H1 (cell line): ENCODE results near the gene PERCC1. TPM values are rescaled to one million over a fixed set of nuclear protein-coding genes. Genes with fewer than 3 reads are reported as not detected.

Source experiments
- BACH1 ChIP-seq: IDR thresholded peaks from 2 replicates; pipeline ENCODE4 v1.6.1; 2012; ENCODE audit warnings: low read length, improper control_type of control experiment
- BRCA1 ChIP-seq: IDR thresholded peaks from 2 replicates; pipeline ENCODE4 v1.6.1; 2012; ENCODE audit warnings: low read depth, low read length, improper control_type of control experiment
- CTBP2 ChIP-seq: IDR thresholded peaks from 2 replicates; pipeline ENCODE4 v1.7.0; 2011; ENCODE audit warnings: borderline replicate concordance, mild to moderate bottlenecking, moderate library complexity, mixed read lengths, low read length; ENCODE audit not compliant: insufficient read depth, insufficient read length
- SIRT6 ChIP-seq: IDR thresholded peaks from one replicate; pipeline ENCODE4 v1.7.1; 2012; ENCODE audit warnings: low read length, inconsistent platforms
- TAF1 ChIP-seq: IDR thresholded peaks from 2 replicates; pipeline ENCODE4 v1.6.1; 2011; ENCODE audit warnings: mild to moderate bottlenecking, low read depth, low read length
- polyA plus RNA-seq, 7 experiments: library from polyadenylated mRNA; depleted of rRNA in 3 of 7; stranded (reverse) in 5 of 7; unstranded in 2 of 7; fragments of >200 nt in 5 of 7; fragments of 200-250 nt in 2 of 7; gene quantifications; 1 replicate in 5 of 7; 2 replicates in 1 of 7; 4 replicates in 1 of 7; pipeline versions ENCODE4 v1.2.1 to v1.2.3, GENCODE V29; 2011 to 2013; ENCODE audit warnings: missing spikeins in 2 of 7, mixed read lengths in 2 of 7
- total RNA-seq: library from RNA; stranded (reverse); fragmentation: NEBNext Ultra II Directional; extraction: Animal tissue kit (Norgen Biotek cat#: 25700); gene quantifications from 2 replicates; pipeline ENCODE4 v1.2.1, GENCODE V29; 2021

PERCC1 gene
- total and polyA plus RNA-seq, 2 of the 8 experiments (the other 6 are each of a cell fraction or from before 2014, with no cell fraction given) = not detected

GRCh38 chr16:1433756-1434155, 2.9 kb downstream of the PERCC1 start (continued):
- TF ChIP-seq SIRT6 (no peak), BACH1 (no peak), CTBP2 (no peak), BRCA1 (no peak), TAF1 (no peak)
